Activated CD4-positive, alpha-beta T cell treated with anti-CD3 and anti-CD28 coated beads, Interleukin-2, amount 50 U/mL, for 48 hours (primary cell): ENCODE results near the gene MGAT2.

ENCODE experiments used
- DNase-seq, 2 experiments: peaks; one replicate each; pipeline ENCODE4 v3.0.0-alpha.2; 2020

MGAT2 gene

DNA sequence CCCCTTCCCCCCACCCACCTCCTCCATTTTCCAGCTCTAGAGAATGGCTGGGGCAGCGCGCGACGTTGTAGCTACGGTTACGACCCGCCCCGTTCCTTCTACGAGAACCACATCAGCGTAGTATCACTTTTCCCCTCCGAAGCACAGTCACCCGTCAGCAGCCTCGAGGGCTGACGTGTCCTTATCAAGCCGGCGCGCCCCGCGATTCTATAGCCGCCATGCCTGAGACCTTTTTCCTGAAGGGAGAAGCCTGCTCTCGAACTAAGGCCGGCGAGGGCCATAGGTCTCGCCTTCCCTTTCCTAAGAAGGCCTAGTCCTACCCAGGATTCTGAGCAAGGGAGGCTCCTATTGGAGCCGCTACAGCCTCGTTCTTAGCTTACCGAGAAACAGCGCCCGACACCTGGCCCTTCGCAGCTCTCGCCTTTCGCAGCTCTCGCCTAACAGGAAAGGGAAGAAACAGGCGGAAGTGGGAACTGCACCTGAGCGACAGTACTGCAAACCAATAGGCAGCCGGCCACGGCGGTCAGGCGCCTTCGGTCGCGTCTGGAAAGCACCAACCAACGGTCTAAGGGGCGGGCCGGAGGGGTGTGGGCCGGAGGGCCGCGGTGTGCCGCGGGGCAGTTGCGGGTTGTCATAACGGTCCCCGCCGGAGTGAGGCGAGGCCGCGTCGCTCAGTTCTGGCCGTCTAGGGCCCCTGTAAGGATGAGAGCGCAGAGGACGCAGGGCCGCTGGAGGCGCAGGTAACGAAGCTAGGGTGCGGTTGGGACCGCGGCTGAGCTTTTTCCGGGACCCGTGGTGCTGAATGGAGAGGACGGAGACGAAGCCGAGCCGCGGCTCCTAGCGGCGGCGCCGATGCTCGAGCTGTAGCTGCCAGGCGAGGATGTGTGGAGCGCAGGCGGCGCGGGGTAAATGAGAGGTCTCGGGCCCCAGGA is at the start of gene MGAT2, which contains the start of gene RPL36AL:
Gene MGAT2 (plus strand): TSS at position 618 of the 932 bp plus-strand sequence. CDS start 470 bp downstream, outside the sequence.
Gene RPL36AL (minus strand): TSS at position 445 of the 932 bp plus-strand sequence. CDS start 1,522 bp downstream, outside the sequence.
- DNase-seq: peak; percentile 94 to 97

DNA sequence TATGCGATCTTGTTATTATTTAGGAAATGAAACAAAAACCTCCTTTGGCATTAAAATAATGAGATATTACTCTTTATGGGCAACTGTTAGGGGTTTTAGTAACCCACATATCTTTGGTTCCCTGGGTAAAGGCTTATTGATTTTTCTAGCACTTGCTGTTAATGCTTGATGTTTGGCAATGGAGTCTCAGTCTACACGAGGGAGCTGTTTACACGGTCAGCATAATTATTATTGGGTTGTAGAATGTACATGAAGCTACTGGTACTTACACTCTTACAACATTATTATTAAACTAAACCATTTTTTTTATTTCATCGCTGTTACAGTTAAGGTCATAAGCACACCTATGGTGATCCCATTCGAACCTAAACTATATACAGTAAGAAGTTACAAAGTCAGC is 46.6 kb upstream of the MGAT2 start:
- no peak for DNase-seq

DNA sequence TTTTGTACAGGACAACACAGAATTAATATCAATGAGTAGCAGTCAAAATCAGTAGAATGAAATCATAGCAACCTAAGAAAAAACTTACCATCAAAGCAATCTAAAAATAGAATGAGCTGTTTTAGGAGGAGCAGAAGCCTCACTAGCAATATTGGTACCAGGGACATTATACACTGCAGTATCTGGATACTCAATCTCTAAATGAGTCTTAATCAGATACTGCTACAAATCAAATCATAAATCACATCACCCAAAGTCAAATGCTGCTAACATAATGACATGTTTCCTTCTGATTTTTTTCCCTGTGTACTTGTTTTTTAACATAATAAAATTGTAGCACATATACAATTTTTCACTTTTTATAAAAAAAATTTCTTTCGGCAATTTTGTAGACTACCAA is 42.5 kb upstream of the MGAT2 start:
- DNase-seq: no peak

DNA sequence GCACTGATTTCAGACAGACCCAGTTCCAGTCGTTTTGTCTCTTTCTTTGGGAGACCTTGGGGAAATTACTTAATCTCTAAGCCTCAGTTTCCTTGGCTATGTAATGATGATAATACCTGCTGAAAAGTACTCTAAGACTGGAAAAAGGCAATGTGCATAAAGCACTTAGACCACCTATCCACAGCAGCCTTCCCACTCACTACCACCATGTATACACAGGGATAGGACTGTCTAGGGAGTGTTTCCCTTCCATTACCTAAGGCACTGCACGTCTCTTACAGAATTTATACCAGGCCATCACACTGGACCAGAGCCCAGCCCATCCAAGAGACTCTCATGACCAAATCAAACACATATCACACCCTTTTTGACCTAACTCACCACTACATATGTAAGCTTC is 40.8 kb upstream of the MGAT2 start:
- no peak for DNase-seq

DNA sequence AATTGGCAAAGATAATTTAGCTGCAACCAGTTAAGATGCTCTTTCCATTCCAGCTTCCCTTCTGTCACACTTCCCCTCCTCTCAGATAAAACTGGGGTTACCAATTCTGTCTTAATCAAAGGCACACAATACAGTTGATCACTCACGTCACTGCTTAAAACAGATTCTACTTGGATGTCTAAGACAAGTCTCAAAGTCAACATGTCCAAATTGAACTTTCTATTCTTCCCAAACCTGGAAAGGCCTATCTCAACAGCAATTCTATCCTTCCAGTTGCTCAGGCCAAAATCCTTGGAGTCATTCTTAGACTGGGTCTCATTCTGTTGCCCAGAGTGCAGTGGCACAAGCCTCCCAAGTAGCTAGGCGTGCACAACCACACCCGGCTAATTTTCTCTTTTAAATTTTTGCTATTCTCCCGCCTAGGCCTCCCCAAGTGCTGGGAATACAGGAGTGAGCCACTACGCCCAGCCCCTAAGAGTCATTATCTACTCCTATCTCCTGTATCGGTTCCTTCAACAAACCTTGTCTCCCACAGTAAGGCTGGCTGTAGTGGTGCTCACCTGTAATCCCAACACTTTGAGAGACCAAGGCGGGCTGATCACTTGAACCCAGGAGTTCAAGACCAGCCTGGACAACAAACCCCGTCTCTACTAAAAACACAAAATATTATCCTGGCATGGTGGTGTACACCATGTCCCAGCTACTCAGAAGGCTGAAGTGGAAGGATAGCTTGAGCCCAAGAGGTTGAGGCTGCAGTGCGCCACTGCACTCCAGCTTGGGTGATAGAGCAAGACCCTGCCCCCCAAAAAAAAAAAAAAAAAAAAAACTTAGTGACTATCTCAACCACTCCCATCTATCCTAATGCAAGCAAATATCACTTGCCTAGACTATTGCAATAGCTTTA is 39.1 kb upstream of the MGAT2 start:
- no peak for DNase-seq

DNA sequence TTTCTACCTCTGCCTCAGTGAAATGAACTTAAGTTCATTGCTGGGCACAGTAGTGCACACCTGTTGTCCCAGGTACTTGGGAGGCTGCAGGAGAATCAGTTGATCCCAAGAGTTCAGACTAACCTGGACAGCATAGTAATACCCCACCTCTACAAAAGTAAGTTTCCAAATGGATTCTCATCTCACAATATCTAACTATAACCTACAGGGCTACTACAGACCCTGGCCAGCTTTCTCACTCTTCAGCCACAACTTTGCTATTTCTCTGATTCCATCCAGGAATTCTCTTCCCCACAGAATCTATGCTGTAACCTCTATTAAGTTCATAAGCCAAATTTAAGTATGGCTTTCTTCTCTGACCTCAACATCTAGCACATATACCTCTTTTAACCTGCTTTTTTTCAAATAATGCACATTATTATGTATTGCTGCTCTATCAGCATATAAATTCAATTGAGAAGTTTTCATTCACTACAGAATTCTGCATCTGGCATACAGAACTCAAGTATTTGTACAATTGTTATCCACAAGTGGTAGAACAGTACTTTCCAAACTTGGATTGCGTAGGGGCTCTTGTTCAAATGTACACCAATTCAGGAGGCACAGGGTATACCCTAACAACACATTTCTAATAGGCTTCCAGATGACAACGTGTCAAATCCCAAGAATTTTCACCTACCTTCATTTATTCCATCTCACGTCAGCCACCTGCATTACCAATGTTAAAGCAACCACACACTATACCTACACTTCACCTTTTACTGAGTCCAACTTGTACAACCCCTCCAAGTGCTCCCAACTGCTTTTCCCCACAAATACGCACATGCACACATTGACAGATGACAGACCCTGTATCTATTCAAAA is 38.3 kb upstream of the MGAT2 start:
- no peak for DNase-seq

DNA sequence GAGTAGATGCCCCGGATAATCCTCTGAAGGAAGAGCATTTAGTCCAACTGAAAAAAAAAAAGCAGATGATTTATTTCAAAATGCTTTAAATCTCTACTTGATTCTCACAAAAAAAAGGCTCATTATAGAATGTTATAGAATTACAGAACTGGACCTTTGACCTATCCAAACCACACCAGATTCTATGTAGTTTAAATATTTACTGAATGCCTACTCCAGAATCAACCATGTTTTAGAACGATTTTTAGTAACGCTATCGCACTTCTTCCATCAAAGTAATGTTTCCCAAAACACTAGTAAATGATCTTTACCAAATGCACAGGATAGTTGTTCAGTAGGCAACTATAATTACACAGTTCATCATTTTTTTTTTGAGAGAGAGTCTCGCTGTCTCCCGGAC is 37.0 kb upstream of the MGAT2 start:
- DNase-seq: no peak

DNA sequence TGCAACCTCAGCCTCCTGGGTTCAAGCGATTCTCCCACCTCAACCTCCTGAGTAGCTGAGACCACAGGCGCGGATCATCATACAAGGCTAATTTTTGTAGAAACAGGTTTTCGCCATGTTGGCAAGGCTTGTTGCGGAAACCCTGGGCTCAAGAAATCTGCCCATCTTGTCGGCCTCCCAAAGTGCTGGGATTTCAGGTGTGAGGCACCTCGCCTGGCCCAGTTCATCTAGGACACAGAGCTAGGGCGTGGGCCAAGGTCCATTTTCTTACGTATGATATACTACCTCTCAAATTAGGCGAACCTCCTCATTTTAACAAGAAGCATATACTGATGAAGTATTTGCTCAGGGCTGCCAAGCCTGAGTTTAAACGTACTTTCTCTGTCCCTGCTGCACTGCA is 36.5 kb upstream of the MGAT2 start:
- DNase-seq: peak in 1 of 2 experiments; percentile 7

DNA sequence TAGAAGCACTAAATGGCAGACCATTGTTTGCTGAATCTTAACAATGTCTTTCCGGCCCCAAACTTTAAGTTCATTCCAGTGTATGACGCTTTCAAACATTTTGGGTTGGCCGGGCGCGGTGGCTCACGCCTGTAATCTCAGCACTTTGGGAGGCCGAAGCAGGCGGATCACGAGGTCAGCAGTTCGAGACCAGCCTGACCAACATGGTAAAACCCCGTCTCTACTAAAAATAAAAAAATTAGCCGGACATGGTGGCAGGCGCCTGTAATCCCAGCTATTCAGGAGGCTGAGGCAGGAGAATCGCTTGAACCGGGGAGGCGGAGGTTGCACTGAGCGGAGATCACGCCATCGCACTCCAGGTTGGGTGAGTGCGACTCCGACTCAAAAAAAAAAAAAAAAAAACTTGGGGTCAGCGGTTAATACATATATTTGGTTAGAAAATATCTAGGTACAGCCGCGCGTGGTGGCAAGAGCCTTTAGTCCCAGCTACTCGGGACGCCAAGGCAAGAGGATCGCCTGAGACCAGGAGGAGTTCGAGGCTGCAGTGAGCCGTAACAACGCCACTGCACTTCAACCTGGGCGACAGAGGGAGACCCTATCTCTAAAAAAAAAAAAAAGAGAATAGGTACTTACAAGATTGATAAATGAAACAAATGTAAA is 35.5 kb upstream of the MGAT2 start:
- DNase-seq: peak; percentile 55 to 58

DNA sequence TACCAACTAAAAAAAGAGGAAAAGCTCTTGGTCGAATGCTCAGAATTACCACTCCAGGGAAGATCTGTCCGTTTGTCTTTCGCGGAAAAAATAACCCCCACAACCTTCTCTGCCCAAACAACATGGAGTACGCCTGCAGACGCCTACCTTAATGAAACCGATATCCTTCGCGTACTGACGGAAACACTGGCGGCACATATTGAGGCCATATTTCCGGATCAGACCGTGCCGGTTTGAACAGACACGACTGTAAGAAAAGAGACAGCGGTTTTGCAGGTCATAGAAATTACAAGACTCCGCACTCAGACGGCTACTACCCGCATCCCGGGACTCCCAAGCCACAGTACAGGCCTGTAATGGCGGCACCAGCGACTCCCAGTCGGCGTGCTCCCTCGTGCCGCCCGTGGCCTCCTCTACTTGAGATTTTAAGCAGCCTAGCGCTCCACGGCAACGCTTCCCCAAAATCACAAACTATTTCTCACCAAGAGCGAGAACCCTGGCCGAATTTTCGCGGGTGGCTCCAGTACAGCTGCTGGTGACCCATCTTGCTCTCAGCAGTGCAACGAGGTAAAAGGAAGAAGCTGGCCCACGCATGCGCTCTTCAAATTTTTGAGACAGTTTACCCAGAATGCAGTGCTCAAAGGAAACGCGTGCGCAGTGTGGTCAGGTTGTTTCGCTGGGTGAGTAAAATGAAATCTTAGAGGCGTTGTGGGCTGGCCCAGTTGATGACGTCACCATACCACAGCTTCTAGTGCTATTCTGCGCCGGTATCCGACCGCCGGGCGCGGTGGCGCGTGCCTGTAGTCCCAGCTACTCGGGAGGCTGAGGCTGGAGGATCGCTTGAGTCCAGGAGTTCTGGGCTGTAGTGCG is 34.6 kb upstream of the MGAT2 start, which contains the start of gene RPS29:
Gene RPS29 (minus strand): TSS at position 578 of the 870 bp plus-strand sequence. CDS start 34 bp downstream, at position 544.
- DNase-seq: peak; percentile 97 to 98

DNA sequence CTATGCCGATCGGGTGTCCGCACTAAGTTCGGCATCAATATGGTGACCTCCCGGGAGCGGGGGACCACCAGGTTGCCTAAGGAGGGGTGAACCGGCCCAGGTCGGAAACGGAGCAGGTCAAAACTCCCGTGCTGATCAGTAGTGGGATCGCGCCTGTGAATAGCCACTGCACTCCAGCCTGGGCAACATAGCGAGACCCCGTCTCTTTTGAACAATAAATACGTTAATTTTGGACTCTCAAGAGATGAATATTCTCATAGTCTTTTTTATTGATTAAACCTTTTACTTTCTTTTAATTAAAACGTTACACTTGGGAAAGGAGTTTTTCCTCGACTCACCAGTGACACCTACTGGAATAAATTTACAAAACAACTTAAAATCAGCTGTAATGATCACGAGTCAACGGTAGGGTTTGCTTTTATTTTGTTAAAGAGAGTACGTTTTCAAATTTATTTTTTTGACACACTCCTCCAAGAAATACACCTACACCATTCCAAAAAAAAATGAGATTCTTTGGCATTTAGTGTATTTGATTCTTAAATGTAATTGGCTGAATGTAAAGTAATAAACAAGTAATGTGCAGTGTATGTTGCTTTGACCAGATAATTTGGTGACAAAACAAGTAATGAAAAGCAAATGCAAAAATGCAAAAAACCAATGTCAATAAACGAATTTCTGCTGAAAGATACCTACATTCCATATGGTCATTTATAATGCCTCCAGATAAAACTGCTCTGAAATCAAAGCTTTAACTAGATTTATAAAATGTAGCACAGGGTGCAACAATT is 33.7 kb upstream of the MGAT2 start:
- DNase-seq: peak; percentile 58 to 65

DNA sequence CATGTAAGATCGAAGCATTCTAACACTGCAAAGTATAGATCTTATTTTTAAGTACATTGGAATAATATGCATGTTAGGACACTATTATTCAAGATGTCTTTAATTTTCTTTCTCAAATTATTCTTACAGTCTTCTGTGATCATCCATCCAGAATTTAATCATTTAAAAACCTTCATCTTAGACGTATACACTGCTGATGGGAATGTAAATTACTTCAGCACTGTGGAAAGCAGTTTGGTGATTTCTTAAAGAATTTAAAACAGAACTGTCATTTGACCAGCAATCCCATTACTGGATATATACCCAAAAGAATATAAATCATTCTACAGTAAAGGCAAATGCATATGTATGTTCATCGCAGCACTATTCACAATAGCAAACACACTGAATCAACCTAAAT is 31.2 kb upstream of the MGAT2 start:
- DNase-seq: no peak

DNA sequence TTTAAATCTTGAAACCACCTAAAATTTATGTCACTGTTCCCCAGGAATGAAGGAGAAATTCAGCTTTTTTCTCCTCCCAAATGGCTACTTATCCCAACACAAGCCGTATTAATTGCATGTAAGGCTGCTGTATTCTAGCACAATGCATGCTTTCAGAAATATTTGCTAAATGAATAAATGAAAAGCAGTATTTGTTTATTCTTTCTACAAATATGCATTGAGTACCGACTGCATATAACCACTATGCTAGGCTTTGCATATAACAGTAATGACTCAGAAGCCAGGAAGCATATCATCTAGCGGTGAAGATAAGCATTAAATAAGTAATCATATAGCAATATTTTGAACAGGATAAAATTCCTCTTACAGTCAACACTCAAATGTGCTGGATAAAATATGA is 27.6 kb upstream of the MGAT2 start:
- no peak for DNase-seq

DNA sequence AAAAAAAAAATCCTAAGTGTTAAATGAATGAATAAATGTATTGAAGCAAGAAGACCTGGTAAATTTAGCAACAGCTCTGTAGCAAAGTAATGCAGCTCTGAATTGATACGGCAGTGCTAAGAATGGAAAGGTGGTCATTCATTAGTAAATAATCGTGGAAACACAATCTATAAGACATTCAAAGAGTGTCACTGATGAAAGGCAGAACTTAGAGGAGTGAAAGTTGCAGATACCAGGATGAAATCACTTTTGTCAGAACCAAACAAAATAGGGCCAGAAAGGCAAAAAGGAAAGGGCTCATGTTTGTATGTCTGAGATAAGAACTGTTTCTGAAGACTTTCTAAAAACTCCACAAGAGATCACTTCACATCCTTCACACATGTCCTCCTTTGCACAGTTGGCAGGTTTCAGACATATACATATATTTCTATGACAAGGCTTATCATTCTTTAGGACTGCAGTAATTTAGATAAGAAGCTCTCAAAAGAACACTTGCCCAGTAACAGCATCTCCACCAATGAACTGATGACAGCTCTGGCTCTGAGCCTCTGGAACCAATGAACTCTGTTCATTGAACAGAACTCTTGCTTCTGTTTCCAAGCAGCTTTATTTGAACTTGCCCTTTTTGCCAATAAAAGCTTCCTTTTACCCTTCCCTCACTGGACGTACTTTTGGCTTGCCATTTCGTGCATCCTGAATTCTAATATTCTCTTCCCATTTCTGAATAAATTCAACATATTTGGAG is 26.1 kb upstream of the MGAT2 start:
- no peak for DNase-seq

DNA sequence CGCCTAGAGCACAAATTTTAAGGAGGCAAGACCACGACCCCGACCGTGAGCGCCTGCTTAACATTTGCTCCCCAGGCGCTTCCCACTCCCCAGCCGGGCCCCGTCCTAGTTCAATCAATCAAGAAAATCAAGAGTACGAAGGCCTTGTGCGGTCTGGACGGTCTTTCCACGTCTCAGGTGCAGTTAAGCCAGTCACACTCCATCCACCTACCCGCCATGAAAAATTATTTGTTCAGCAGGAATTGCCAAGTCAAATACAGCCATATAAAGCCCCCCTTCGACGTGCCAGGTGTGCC is 22.5 kb upstream of the MGAT2 start:
- no peak for DNase-seq

DNA sequence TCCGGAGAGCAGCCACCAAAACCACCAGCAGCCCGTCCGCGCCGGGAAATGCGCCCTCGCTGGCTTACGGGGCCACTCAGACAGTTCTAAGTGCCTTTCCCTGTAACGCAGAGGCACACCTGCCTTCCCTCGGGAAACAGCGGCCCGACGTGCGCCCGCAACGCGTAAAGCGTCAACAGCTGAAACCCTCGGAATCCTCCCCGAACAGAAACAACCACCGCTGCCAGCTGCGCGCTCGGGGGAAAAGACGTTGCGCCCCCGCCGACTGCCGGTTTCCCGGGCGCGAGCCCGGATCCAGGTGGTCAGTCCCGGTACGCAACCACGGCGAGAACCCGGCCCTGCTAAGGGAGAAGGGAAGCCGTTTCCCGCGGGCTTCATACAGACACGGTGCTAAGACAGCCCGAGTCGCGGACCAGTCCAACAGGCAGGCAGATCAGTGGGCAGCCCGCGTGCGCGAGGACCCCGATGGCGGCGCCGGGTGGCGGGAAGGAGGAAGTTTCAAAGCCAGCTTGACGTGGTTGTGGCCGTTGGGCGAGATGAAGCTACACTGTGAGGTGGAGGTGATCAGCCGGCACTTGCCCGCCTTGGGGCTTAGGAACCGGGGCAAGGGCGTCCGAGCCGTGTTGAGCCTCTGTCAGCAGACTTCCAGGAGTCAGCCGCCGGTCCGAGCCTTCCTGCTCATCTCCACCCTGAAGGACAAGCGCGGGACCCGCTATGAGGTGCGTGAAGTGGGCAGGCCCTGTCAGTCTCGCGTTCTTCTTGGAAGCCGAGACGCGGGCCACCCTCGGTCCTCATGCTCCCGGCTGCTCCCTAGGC is 21.9 kb upstream of the MGAT2 start, which contains the start of gene LRR1:
Gene LRR1 (plus strand): TSS at position 456 of the 816 bp plus-strand sequence. CDS start 81 bp downstream, at position 537.
- peak; percentile 88 to 92 for DNase-seq

DNA sequence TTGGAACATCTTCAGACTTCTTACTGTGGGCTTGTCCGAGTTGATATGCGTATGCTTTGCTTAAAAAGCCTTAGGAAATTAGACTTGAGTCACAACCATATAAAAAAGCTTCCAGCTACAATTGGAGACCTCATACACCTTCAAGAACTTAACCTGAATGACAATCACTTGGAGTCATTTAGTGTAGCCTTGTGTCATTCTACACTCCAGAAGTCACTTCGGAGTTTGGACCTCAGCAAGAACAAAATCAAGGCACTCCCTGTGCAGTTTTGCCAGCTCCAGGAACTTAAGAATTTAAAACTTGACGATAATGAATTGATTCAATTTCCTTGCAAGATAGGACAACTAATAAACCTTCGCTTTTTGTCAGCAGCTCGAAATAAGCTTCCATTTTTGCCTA is 13.0 kb upstream of the MGAT2 start:
- no peak for DNase-seq

DNA sequence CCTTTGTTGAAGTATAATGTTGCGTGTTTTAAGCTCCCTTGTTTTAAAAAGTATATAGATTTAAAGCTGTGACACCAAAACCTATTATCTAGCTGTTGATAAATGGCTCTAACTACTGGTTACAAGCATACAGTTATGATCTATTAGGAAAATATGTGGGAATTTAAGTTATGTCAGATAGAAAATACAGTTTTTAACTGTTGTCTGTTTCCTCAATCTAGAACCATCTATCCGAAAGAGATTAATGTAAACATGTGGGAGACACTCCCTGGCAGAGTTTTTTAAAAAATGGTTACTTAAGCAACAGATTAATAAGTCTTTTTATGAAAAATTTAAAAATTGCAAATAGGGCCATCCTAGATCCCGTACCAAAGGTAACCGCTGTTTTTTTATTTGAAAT is 8.3 kb upstream of the MGAT2 start:
- DNase-seq: no peak
